HG03066 (cell line): ENCODE data around the gene NUDT22.

Experiments
- ATAC-seq: cut with Tn5 transposase; IDR thresholded peaks from one replicate; pipeline ENCODE4 v1.9.1; 2021; ENCODE audit warnings: low read depth; ENCODE audit not compliant: unreplicated experiment

The NUDT22 gene, protein sequence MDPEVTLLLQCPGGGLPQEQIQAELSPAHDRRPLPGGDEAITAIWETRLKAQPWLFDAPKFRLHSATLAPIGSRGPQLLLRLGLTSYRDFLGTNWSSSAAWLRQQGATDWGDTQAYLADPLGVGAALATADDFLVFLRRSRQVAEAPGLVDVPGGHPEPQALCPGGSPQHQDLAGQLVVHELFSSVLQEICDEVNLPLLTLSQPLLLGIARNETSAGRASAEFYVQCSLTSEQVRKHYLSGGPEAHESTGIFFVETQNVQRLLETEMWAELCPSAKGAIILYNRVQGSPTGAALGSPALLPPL

DNA sequence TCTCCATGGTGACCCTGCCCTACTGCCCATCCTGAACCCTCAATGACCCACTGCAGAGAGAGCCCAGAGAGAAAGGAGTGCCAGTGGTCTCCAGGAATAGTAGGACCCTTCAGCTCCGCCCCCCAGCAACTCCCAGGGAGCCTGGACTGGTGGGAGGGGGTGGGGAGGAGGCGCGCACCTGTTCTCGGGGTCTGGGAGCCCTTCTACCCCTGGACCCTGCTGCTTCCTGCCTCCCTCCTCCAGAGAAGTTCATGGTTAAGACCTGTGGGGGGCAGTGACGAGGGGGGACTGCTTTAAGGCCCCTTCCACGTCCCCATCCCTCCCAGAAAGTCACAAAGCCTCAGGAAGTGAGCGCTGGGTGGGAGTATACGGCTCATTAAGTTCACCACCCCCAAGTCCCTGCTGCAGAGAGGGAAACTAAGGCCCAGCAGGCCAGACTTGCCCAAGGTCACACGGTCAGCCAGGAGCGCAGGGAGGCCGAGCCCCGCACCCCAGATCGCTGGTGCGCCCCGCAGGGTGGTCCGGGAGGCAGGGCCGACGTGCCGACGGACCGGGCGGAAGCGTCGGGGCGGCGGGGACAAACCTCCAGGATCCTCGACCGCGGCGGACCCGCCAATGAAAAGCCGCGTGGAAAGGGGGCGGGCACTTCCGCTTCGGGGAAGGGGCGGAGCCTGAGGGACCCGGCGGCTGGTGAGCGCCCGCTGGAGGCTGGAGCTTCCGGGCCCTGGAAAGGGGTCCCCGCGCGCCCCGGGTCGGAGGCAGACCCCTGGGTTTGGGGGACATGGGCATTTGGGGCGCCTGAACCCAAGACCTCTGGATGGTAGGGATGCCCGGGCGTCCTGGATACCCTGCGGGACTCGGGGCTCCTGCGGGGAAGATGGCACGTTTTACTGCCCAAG lies at the start of gene NUDT22, which contains the start of gene TRPT1:
NUDT22 (plus strand) TSS at position 667 of the 899 bp plus-strand sequence. CDS start 379 bp downstream, outside the sequence.
TRPT1 (minus strand) TSS at position 579 of the 899 bp plus-strand sequence; CDS start at position 253, 326 bp downstream.
- ATAC-seq: peak; percentile 49

DNA sequence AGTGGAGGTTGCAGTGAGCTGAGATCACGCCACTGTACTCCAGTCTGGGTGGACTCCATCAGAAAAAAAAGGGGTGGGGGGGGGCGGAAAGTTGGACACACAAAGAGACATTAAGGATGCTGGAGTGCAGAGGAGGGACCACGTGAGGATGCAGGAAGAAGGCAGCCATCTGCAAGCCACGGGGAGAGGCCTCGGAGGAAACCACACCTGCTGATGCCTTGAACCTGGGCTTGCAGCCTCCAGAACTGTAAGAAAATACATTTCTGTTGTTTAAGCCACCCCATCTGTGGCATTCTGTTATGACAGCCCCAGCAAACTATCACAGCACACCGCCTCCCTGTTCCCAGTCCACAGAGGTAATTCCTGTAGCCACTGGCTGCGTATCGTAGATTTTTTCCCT lies 49.3 kb upstream of the NUDT22 start:
- ATAC-seq: no peak

DNA sequence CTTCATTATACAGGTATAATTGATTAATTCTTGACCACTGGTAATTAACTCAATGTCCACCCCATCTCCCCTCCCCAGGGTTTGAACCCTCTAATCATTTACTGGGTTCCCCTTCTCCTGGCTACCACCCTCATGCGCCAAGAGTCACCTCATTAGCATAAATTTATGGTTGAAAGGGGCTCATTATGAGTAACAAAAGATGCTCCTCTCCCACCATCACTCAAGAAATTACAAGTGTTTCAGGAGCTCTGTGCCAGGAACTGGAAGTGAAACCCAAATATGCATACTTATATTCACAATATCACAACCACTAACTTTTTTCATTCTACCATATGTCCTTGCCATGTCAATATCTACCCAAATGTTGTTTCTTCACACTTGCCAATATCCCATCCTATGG lies 47.9 kb upstream of the NUDT22 start:
- ATAC-seq: no peak

DNA sequence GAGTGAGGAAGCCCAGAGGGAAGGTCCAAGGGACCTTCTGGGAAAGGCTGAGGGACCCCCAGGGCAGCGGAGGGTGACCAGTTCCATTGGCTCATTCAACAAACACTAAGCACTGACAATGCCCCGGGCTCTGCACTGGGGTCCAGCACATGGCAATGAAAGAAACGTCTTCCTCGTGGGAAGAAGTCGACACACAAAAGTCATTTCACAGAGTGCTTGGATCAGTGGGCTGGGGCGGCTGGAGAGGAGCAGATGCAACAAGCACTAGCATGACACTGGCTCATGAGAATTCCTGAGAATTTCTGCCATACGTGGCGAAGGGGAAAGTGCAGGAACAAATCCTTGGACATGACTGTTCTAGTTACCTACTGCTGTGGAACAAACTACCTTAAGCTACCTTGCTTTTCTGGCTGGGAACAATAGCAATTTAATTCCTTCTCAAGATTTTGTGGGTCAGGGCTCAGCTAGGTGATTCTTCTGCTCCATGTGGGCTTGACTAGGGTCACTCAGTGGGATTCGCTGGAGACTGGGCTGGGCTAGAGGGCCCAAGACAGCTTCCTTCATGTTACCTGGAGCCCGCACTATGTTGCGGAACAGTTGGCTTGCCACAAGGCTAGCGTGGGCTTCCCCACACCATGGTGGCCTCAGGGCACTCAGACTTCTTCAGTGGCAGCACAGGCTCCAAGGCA lies 47.0 kb upstream of the NUDT22 start:
- ATAC-seq: no peak

DNA sequence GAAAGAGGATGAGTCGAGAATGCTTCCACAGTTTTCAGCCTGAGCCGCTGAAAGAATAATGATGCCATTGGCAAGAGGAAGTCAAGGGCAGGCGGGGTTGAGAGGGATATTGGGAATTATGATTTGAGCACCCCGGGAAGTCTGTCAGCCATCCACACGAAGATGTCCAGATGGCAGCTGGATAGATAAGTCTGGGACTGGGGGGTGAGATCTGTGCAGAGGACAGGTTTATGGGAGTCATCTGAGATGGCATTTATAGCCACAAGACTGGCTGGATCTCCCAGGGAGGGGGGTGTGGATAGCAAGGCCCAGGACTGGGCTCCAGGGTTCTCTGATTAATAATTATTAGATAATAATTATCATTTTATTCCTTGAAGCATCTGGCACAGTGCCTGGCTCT lies 45.2 kb upstream of the NUDT22 start:
- ATAC-seq: no peak

DNA sequence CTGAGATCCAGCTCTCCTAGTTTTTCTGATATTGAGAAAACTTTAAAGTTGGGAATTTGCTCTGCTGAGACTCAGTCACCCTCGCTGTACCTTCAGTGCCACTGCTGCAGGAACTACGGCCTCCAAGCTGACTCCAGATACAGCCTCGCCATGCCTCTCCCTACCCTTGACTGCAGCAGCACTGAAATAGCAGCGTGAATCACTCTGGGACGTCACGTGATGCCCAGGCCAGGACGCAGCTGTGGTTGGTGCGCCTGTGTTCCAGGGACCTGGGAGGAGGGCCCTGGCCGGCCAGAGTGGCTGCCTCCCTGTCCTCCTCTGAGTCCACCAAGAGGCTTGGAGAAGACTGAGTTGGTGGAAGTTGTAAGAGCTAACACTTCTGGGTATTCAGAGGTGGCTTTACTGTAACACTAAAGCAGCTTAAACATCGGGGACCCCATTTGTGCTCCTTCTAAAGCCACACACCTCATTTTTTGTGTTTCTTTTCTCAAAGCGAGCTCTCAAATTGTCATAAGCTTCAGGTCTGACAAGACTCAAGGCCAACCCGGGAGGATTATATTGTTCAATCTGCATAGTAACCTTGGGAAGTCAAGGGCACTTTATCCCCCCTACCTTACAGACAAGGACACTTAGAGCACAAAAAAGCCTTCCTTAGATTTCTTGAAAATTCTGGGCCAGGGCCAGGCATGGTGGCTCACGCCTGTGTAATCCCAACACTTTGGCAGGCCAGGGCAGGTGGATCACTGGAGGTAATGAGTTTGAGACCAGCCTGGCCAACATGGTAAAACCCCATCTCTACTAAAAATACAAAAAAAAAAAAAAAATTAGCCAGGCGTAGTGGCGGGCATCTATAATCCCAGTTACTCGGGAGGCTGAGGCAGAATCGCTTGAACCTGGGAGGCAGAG lies 44.3 kb upstream of the NUDT22 start:
- no peak for ATAC-seq

DNA sequence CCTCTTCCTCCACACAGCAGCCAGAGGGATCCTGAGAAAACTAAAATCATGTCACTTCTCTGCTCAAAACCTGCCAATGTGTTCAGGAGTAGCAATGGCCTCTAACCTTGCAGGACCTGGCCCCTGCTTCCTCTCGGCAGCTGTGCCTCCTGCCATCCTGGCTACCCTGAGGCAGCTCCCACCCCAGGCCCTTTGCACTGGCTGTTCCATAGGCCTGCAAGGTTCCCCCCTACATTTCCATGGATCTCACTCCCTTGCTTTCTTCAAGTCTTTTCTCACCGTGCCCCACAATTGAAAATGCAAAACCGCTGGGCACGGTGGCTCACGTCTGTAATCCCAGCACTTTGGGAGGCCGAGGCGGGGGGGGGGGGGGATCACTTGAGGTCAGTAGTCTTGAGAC lies 42.2 kb upstream of the NUDT22 start:
- ATAC-seq: no peak

DNA sequence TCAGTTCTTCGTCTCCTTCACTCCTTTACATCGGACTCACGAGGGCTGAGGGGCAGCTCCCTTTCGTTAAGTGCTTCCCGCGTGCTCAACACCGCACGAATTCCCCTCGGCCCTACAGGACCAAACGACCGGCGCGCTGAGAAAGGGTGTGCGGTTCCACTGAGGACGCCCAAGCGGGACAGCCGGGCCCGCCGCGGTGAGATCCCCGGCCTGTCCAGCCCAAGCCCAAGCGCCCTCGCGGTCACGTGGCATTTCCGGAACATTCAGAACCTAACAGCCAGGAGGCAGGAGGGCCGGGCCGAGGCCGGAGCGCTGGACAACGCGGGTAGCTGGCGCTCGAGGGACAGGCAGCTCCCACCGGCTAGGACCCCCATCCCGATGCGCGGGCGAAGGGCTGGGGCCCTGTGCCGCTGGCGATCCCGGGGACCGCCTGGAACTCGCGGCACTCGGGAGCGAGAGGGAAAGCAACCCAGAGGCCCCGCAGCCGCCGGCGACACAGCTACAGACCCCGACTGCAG lies 40.8 kb upstream of the NUDT22 start:
- peak; percentile 18 for ATAC-seq

DNA sequence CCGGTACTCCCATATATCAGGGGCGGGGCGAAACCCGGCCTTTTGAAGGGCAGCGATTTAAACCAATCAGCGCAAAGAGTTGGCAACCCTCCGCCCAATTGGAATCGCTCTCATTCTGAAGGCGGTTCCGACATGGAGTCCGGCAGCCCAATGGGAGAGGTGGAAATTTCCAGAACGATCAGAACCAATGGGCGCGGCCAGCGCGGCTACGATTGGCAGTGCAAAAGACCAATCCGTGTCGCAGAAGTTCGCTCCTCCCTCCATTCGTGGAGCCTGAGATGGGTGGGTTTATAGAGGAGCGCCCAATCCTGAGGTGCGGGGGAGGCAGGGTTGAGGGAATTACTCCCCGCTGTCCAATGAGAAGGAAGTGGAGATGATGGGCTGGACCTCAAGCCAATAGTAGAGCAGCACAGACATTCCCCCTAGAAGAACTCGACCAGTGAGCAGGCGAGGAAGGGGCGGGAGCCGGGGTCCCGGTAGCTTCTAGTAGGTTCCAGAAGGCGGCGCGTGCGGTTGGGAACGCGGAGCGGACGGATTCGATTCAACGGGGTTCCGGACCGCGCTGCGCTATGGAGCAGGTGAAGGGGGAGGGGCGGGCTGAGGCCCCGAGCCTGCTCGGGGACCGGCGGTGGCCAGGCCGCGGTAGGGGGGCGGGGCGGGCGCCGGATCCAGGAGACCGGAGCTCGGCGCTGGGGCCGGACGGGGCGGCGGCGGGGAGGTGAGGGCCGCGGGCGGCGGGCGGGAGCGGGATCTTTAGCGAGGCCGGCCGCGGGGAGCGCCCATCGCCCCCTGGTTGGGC lies 40.2 kb upstream of the NUDT22 start, which contains the start of gene STIP1:
STIP1 (plus strand) TSS at position 479 of the 799 bp plus-strand sequence; CDS start at position 570, 91 bp downstream.
- peak; percentile 80 for ATAC-seq

DNA sequence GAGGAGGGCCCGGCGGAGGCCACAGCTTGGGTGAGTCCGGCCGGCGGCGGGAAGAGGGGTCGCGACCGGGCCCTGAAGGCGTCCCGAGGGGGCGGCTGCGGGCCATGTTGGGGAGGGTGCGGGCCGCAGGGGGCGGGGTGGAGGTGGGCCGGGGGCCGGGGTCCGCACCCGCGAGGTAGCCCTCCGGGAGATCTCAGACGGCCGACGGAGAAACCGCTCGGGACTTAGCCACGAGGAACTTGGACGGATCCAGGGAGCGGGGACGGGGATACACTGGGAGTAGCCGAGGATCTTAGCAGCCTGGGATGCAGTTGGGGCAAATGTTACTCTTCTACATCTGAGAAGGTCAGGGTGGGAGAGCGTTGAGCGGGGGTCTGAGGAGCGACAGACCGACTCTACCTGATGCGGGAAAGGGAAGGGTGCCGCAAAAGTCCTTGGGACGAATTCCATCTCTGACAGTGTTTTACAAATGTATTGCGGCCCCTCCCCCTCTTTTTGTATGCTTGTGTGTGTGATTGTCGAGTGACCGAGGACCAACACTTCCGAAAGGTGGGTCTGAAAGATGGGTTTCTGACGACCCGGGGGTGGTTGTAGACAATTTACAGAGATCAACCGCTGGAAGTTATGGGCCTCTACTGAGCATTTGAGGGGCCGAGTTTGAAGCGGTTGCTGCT lies 39.4 kb upstream of the NUDT22 start:
- ATAC-seq: no peak

DNA sequence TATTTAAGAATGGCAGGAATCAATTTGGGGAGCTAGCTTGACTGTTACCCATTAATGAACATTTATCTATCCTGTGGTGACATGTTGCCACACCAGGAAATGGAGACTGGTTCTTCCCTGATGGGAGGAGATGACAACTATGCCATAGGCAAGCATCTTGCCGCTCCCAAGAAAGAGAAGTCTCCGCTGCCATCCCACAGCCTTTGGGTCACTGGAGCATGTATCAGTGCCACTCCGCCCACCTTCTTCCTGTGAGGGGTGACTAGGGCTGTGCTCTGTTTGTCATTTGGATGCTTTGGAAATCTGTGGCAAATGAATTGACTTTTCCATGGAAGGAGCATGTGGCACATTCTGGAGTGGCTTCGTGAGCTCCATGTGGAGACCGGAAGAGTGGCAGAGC lies 33.6 kb upstream of the NUDT22 start:
- no peak for ATAC-seq

DNA sequence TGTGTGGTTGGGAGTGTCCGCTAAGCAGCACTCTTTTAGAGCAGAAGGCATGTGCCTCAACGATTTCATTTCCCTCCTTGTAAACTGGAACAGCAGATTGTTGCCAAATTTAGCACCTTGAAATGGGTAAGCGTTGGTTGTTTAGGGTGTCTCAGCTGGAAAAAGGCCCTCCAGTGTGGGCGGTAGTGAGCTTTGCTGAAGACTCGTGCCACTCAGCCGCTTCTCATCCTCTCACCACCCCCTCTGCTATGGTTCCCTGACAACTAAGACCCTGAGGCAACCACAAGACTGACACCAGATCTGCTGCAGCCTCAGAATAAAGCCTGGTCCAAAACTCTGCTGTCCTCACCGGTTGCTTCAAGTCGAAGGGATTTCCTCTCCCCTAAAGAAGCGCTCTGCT lies 29.4 kb upstream of the NUDT22 start:
- no peak for ATAC-seq

DNA sequence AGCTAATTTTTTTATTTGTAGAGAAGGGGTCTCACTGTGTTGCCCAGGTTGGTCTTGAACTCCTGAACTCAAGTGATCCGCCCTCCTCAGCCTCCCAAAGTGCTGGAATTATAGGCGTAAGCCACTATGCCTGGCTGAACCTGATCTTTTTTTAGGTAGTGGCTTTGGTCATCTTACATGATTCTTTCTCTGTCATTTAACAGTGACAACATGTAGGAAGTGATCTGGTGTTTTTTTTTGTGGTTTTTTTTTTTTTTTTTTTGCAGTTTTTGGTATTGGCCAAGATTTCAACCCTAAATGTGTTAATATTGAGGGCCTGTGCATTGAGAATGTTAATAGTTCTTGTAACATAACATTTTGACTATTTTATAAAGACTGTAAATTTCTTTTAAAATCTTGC lies 27.6 kb upstream of the NUDT22 start:
- no peak for ATAC-seq

DNA sequence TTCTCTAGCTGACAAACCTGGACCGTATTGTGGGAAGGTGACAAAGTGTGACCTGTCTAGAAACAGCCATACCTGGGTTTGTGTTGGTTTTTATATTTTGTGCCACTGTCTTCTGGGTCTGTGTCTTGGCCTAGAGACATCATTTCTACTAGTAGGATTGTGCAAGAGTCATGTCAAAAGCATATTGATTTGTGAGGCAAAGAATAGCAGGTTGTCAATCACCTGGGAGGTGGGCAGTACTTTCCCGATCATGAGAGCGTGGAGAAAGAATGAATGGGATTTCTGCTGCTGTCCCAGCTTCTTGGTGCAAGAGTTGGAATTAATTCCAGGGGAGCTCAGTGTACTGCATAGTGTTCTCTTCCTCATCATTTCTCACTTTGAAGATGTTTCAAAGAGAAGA lies 24.5 kb upstream of the NUDT22 start:
- ATAC-seq: no peak

DNA sequence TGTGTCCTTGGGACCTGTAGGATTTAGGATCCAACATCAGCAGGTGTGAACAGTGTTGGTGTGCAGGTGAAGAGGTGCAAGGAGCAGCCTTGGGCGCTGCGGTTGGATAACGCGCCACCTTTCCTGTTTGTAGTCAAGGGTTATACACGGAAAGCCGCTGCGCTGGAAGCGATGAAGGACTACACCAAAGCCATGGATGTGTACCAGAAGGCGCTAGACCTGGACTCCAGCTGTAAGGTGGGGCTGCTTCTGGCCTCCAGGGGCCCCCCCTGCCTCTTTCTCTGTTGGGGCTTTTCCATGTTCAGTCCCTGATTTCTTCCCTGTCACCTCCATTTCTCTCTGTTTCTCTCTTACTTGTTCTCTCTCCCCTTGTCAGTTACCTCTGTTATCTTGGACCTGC lies 23.1 kb upstream of the NUDT22 start:
- no peak for ATAC-seq

DNA sequence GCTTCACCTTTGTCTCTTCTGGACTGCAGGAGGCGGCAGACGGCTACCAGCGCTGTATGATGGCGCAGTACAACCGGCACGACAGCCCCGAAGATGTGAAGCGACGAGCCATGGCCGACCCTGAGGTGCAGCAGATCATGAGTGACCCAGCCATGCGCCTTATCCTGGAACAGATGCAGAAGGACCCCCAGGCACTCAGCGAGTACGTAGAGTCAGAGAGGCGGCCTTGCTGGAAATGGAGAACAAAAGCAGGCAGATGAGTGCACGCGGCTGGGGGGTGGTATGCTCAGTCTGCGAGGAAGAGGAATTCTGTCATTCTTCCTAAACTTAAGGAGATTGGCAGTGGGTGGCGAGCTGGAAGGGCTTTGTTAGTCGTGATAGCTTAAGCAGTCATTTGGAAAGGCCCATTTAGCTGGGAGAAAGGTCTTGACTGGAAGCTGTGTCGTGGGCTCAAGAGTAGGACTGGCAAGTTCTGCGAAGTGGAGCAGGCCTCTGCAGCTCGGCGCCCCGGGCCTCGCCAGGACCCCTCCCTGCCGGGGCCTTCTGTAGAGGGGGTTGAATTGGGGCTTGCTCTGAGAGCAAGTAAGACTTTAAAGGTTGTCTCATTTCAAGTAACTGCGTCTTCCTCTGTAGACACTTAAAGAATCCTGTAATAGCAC lies 22.5 kb upstream of the NUDT22 start:
- ATAC-seq: no peak

DNA sequence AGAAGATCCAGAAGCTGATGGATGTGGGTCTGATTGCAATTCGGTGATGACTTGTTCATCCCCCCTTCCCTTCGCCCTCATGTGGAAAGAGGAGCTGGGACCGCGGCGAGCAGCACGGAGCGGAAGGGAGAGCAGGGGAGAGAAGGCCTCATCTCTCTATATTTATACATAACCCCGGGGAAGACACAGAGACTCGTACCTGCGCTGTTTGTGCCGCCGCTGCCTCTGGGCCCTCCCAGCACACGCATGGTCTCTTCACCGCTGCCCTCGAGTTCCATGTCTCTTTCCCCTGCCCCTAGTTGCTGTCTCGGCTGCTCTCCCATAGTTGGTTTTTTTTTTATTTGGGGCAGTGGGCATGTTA lies 22.0 kb upstream of the NUDT22 start:
- no peak for ATAC-seq

DNA sequence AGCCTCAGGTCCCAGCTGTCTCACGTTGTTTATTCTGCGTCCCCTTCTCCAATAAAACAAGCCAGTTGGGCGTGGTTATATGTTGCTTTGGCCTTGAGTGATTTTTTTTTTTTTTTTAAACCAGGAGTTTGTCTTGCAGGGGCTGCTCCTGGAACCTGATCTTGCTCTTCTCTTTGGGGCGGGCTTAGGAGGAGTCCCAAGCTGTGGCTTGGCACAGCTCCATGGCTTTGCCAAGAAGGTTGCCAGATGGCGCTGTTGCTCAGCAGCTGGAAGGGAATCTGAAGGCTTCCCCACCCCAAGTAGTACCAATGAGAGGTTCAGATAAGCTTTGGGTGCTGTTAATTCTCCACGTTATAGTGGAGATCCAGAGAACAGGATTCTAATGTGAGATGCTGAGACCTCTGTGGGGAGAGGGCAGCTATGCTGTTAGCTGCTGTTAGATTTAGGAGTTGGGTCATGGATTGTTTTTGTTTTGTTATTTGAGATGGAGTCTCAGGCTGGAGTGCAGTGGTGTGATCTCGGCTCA lies 21.5 kb upstream of the NUDT22 start:
- no peak for ATAC-seq
